Heart right ventricle (tissue), 16 donors: Measurements from ENCODE around the gene PIK3AP1. TPM values are rescaled to one million over a fixed set of nuclear protein-coding genes. Genes with fewer than 3 reads are reported as not detected.
A peak's percentile ranks its signal among the peaks of the same experiment; 100 is the strongest.

ENCODE experiments used
- ATAC-seq, 8 donors: fragments of 200-7000 bp; cut with Tn5 transposase; one replicate each; pipeline ENCODE4 v1.9.1; 2020; ENCODE audit warnings: mild to moderate bottlenecking in 8 of 8, moderate library complexity in 8 of 8, moderate number of reproducible peaks in 1 of 8
- DNase-seq, 2 donors: peaks; one replicate each; pipeline ENCODE4 v3.0.0-alpha.2; 2020
- H3K27ac ChIP-seq, 10 donors: fragments of 200-600 bp; sonication (generic) in 2 of 10; one replicate each; pipeline versions ENCODE4 v1.5.0 to v1.8.0; 2020 to 2022; ENCODE audit warnings: mild to moderate bottlenecking in 3 of 10
- H3K27me3 ChIP-seq, 7 donors: fragments of 200-600 bp; one replicate each; pipeline ENCODE4 v1.8.0; 2021 to 2022; ENCODE audit warnings: mild to moderate bottlenecking in 2 of 7
- H3K36me3 ChIP-seq, 9 donors: fragments of 200-600 bp; sonication (generic) in 1 of 9; one replicate each; pipeline versions ENCODE4 v1.5.0 to v1.8.0; 2020 to 2022; ENCODE audit warnings: mild to moderate bottlenecking in 2 of 9
- H3K4me1 ChIP-seq, 9 donors: fragments of 200-600 bp; sonication (generic) in 1 of 9; one replicate each; pipeline versions ENCODE4 v1.5.0 to v1.8.0; 2020 to 2022; ENCODE audit warnings: mild to moderate bottlenecking in 4 of 9
- H3K4me3 ChIP-seq, 10 donors: fragments of 200-600 bp; sonication (generic) in 2 of 10; one replicate each; pipeline versions ENCODE4 v1.5.0 to v1.8.0; 2020 to 2022; ENCODE audit warnings: mild to moderate bottlenecking in 7 of 10, moderate library complexity in 2 of 10
- H3K9me3 ChIP-seq, 11 donors: fragments of 200-600 bp in 10 of 11; sonication (generic) in 2 of 11; one replicate each; pipeline versions ENCODE4 v1.5.0 to v1.8.0; 2013 to 2022; ENCODE audit warnings: mild to moderate bottlenecking in 2 of 11, control low read depth in 1 of 11, moderate library complexity in 1 of 11
- CTCF ChIP-seq, 9 donors: fragments of 200-600 bp; sonication (generic) in 2 of 9; IDR thresholded peaks; one replicate each; pipeline versions ENCODE4 v1.5.0 to v1.8.0; 2021 to 2022; ENCODE audit warnings: antibody characterized with exemption in 9 of 9, mild to moderate bottlenecking in 5 of 9, moderate library complexity in 1 of 9
- WGBS, 2 donors: extraction: QIAGEN DNeasy Blood & Tissue Kit; methylation state at CpG; one replicate each; pipeline ENCODE4 v1.1.7; 2013; ENCODE audit warnings: inconsistent platforms in 1 of 2; 5-methylcytosine and 5-hydroxymethylcytosine counted together
- intact Hi-C, 10 donors: fragments of 100-400 bp; cut with DNase I; formaldehyde crosslinking; loops; one replicate each; pipeline versions ENCODE4 v1.11.1 to v1.14.2; 2022
- polyA plus RNA-seq, 2 donors: library from polyadenylated mRNA; stranded (reverse); fragments of 200-250 nt; gene quantifications; one replicate each; pipeline ENCODE4 v1.2.3, GENCODE V29; 2013
- total RNA-seq, 10 donors: library from RNA; stranded (reverse); fragmentation: NEBNext Ultra II Directional in 3 of 10; extraction: Animal tissue kit (Norgen Biotek cat#: 25700) in 3 of 10; gene quantifications; one replicate each; pipeline versions ENCODE4 v1.2.1 to v1.2.4, GENCODE V29; 2021 to 2023
- donor health status: Arrhythmogenic right ventricular cardiomyopathy.
- donor health status: ischemic (EF 13 %, LVEDD 7.1; RV severe dilation, severe dysfunction).
- donor health status: healthy with polysubstance abuse.
- donor health status: DM: no; HTN: yes; CAD: no.
- donor health status: DM: no; HTN: no; CAD: no.
- donor health status: ischemic (EF 25% LVEDD 6.9; RV normal size, moderate dysfunction).
- donor health status: ischemic (EF 25% LVEDD 5.7; RV mildly dilated, moderate dysfunction).
- donor health status: healthy.
- donor health status: DM: yes; HTN: yes; CAD: no.
- donor health status: Ischemic cardiomyopathy.
- donor health status: ischemic (EF 35%, LVEDD 5.7; RV mildly dilated, moderate dysfunction).
- donor health status: nonischemic (EF 11% LVEDD 7.7; RV severe dilation, severe dysfunction).
- donor health status: DM: yes; HTN: yes; CAD: no.
- donor health status: PGD.
- donor health status: ischemic (EF 29% LVEDD 5.4; RV normal size, mild dysfunction).
- donor health status: nonischemic (EF 23%, LVEDD 6.1; RV moderate dilation, normal function).

The PIK3AP1 gene
- total and polyA plus RNA-seq, 12 donors: 1.0 to 22.1 (median 3.6) TPM

GRCh38 chr10:96708996-96709395, 11.3 kb downstream of the PIK3AP1 start:
- Histone ChIP-seq H3K4me1 (peaks cover 0 to 75% (median 0%) of the 10 kb centered on the region in 9 donors), H3K27ac (peak overlapping the region in 1 of 10 donors; percentile 88), H3K36me3 (peaks cover 0 to 16% (median 0%) of the 10 kb centered on the region in 9 donors), H3K27me3 (no peaks in the 10 kb centered on the region), H3K9me3 (no peaks in the 10 kb centered on the region), H3K4me3 (no peak overlapping the region)
- ATAC-seq: no peak
- intact Hi-C loops: no loop called here
- DNase-seq: no peak
- WGBS, 2 donors: 90 to 91% methylated on average over 7 of the region's 7 CpGs
- no peak for TF ChIP-seq CTCF (IDR thresholded peaks at IDR 0.05)

- no peak for TF ChIP-seq CTCF (IDR thresholded peaks at IDR 0.05)
- 62 to 74% methylated on average over 7 of the region's 7 CpGs for WGBS, 2 donors
- peaks cover 0 to 16% (median 0%) of the 10 kb centered on the region in 9 donors for H3K36me3 ChIP-seq
- peak overlapping the region in 1 of 10 donors; percentile 88 for H3K27ac ChIP-seq
- H3K27me3 ChIP-seq: no peaks in the 10 kb centered on the region
- no peaks in the 10 kb centered on the region for H3K9me3 ChIP-seq
- no peak for DNase-seq
- intact Hi-C loops: no loop called here
- H3K4me1 ChIP-seq: peaks cover 0 to 75% (median 0%) of the 10 kb centered on the region in 9 donors
- H3K4me3 ChIP-seq: no peak overlapping the region
- ATAC-seq: peak in 6 of 8 donors; percentile 50 to 70 (median 62)
Measured at GRCh38 chr10:96708456-96708855, 11.9 kb downstream of the PIK3AP1 start.

- DNase-seq: no peak
- intact Hi-C loops: no loop called here
- 84 to 86% methylated on average over 1 of the region's 1 CpG for WGBS, 2 donors
- H3K4me3 ChIP-seq: no peak overlapping the region
- no peaks in the 10 kb centered on the region for H3K27me3 ChIP-seq
- H3K4me1 ChIP-seq: peaks cover 0 to 74% (median 0%) of the 10 kb centered on the region in 9 donors
- ATAC-seq: no peak
- no peaks in the 10 kb centered on the region for H3K9me3 ChIP-seq
- peak overlapping the region in 1 of 10 donors; percentile 48 for H3K27ac ChIP-seq
- H3K36me3 ChIP-seq: peaks cover 0 to 16% (median 0%) of the 10 kb centered on the region in 9 donors
- TF ChIP-seq CTCF (IDR thresholded peaks at IDR 0.05): no peak
Measured at GRCh38 chr10:96706331-96706853, 13.9 kb downstream of the PIK3AP1 start.

GRCh38 chr10:96705134-96705533, 15.2 kb downstream of the PIK3AP1 start:
- no peaks in the 10 kb centered on the region for H3K27me3 ChIP-seq
- TF ChIP-seq CTCF (IDR thresholded peaks at IDR 0.05): no peak
- DNase-seq (no peak), ATAC-seq (no peak)
- H3K4me1 ChIP-seq: peaks cover 0 to 70% (median 0%) of the 10 kb centered on the region in 9 donors
- no peaks in the 10 kb centered on the region for H3K9me3 ChIP-seq
- H3K4me3 ChIP-seq: no peak overlapping the region
- 51 to 78% methylated on average over 1 of the region's 1 CpG for WGBS, 2 donors
- H3K36me3 ChIP-seq: peaks cover 0 to 16% (median 0%) of the 10 kb centered on the region in 9 donors
- intact Hi-C loops: no loop called here
- no peak overlapping the region for H3K27ac ChIP-seq
